GM19463 (cell line): ENCODE measurements around the gene SEMA3G.

ENCODE experiments used
- ATAC-seq: cut with Tn5 transposase; IDR thresholded peaks from one replicate; pipeline ENCODE4 v1.9.1; 2021; ENCODE audit warnings: mild to moderate bottlenecking, moderate library complexity; ENCODE audit not compliant: unreplicated experiment

SEMA3G gene

DNA sequence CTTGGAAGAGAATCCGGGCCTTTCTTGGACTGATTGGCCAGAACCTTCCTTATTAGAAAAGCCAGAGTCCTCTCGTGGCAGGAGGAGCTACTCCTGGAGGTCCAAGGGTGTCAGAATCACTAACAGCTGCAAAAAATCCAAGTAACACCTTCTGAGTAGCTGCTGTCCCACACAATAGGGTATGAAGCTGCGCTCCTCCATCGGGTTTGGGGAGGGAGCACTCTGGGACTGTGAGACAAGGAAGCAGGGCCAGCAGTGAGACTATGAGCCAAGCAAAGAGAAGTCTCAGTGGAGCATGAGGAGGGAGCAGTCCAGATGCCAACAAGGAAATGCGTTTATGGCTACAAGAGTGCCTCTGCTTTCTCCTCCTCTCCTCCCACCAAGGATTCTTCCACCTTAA lies 21.7 kb downstream of the SEMA3G start:
- ATAC-seq: no peak

DNA sequence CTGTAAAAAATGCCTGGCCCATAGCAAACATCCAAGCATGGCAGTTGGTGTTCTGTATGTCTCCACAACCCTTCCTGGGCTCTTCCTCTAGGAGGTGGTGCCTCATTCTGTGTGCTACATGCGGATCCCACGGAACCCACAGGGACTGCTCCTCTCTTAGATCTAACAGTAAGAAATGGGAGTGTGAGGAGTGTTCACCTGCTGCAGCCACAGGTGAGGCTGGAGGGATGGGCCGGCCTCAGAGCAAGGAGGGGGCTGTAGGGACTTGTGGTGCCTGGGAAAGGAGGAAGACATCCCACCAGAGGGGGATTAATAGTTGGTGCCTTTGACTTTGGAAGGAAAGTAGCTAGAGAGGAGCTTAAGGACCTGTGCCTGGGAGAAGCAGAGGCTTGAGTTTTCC lies 22.2 kb downstream of the SEMA3G start:
- ATAC-seq: no peak

DNA sequence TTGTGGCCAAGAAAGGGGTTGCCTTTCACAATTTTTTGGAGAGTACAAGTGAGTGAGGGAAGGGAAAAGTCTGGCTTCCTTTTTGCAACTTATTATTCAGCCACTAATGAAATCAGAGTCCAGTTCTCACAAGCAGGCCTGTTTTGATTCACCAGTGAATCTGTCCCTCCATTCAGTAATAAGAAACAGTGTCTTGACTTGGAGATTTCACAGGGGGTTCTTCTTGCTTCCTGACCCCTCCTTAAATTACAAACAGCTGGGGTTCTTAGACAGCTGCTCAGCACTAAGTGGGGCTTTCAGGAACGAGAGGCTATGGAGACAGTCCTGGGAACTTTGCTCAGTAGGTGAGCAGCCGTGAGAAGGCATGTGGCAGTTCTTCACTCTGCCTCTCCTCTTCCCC lies 24.5 kb downstream of the SEMA3G start:
- ATAC-seq: no peak

DNA sequence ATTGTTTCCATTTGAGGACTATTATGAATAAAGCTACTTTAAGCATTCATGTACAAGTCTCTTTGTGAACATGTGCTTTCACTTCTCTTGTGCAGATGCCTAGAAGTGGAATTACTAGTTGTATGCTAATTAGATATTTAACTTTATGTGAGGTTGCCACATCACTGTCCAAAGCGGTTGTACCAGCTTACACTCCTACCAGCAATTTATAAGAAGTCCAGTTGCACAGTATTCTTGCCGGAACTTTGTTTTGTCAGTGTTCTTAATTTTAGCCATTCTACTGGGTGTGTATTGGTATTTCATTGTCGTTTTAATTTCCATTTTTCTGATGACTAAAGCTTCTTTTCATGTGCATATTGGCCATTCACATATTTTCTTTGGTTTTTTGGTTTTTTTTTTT lies 29.1 kb downstream of the SEMA3G start:
- no peak for ATAC-seq

DNA sequence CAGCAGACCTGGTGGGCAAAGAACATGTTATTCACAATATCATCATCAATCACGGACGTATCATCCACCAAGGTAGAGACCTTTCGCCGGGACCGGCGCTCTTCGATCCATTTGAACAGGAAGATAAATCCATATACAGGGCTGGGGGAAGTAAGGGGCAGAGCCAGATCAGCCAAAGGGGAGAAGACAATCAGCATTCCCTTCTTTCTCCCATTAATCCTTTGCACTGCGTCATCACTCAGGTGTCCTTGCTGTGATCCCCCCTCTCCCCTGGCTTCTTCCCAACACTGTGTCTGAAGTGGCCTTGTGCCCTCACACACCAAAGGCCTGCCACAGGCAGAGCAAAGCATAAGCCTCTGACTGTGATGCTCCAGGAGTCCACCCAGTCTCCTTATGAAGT lies 36.4 kb downstream of the SEMA3G start:
- no peak for ATAC-seq

DNA sequence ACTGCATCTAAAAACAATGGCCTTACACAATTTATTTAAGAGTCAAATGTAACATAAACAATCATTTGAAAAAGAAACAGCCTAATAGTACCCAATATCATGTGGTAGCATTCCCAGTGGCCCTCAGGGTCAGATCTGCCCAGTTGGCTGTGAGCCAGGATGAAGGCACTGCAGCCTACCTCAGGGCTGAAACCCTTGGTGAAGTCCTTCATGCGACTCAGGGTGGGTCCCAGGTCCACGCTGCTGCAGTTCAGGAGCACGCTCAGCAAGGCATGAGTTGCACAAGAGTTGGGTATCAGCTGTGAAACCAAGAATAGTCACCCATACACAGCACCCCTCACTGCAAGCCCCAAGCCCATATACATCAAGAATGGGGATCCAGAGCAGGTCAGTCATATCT lies 37.1 kb downstream of the SEMA3G start:
- ATAC-seq: no peak

DNA sequence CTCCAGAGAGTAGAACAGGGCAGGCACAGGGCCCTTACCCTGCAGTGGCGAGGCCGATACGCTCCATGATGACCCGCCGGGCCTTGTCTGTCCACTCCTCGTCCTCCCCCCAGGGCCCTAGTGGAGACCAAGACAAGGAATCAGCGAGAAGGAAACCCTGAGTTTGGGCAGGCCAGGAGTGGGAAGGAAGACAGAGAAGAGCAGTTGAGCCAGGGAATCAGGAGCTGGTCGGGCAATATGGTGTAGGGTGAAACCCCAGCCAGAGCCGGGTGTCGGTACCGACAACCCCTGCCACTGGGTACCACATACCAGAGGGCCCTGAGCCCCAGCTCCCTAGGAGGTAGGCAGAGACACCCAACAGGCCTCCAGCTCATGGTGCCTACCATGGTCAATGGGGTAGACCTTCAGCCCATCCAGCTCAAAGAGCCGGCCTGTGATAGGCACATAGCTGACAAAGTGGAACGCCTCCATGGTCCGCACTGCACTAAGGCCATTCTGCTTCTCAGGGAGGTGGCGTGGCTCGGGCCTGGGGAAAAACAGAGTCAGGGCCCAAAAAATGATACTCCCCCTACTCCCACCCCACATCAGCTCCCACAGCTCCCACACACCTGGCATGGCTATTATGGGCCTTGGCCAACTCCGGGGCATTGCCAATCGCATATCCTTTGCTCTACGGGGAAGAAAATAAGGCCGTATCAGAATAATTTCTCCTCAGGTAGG lies 38.0 kb downstream of the SEMA3G start:
- no peak for ATAC-seq

DNA sequence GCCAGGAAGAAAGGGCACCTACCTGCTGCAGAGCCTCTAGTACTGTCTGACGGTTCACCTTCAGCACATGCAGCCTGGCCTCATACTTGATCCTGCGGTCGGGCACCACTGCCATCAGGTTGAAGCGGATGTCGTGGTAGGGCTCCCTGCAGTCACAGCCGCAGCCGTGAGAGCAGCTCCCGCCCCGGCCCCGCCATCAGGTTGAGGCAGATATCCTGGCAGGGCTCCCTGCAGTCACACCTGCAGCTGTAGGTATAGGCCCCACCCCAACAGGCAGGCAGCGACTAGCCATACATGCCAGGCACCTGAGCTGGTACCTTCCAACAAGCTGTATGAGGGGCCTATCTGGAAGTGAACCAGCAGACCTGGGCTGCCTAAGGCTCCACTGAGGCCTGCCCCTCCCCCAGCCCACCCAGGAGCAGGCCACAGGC lies 38.7 kb downstream of the SEMA3G start:
- no peak for ATAC-seq

DNA sequence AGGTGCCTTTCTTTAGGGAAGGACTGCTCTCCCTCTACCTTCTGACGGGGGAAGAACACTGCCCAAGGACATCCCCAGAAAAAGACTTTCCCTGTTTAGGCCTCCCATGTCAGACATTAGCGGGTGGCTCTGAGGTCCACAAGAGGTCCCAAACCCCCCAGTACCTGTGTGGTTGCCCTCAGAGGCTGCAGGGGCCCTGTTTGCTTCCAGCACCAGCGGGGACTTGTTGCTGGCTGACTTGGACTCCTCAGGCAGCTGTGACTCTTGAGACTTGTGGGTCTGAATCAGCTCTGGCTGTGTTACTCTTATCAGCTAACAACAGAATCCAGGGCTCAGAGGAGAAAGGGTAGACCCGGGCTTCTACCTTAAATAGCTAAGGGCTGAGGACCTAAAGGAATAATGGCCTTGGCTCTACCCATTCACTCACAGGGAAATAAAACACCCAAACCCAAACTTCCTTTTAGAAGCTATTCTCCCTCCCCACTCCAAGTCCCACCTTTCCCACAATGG lies 39.2 kb downstream of the SEMA3G start:
- no peak for ATAC-seq

DNA sequence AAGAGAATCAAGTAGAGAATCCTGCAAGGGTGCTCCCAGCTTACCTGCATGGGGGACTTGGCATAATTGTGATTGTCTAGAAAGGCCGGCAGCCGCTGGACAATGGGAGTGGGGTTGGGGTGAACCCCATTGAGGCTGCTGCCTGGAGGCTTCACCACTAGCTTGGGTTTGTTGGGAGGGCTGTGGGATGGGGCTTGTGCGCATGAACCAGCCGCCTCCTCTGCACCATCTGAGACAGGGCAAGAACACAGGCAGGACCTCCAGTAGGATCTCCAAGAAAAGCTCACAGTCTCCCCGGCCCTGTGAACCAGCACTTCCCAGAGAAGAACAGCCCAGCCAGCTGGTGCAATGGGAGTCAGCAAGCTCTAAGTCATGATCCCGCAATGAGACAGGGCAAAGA lies 39.8 kb downstream of the SEMA3G start:
- no peak for ATAC-seq

DNA sequence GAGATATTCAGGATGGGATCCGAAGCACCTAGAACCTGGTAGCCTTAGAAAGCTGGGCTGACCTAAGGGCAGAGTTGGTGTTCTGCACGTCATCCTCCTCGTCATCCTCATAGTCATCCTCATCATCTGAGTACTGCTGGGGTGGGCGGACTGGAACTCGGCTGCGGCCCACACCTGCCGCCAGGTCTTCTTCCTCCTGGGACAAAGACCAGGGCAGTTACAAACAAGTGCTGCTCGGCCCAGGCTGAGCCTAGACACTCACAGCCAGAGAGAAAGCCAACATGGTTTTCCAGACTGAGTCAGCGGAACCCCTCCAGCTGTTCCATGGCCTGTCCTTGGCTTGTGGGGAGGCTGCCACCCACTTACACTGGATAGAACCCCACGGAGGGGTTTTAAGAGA lies 40.5 kb downstream of the SEMA3G start:
- ATAC-seq: no peak

DNA sequence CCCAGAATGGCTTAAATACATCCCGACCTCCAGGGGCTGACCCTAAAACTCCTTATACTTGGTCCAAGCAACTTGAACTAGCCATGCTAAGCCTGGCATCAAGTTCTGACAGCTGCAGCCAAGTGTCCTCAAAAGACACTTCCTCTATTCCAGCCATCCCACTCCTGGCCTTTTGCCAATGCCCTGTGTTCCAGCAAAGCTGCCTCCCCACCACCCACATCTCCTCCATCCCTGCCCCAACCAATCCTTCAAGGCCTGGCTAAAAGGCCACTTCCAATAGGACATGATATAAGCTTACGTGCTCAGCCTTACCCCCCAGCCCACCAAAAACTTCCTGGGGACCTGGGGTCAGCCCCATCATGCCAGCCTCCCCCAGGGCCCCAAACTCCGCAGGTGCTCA lies 40.9 kb downstream of the SEMA3G start:
- ATAC-seq: no peak

DNA sequence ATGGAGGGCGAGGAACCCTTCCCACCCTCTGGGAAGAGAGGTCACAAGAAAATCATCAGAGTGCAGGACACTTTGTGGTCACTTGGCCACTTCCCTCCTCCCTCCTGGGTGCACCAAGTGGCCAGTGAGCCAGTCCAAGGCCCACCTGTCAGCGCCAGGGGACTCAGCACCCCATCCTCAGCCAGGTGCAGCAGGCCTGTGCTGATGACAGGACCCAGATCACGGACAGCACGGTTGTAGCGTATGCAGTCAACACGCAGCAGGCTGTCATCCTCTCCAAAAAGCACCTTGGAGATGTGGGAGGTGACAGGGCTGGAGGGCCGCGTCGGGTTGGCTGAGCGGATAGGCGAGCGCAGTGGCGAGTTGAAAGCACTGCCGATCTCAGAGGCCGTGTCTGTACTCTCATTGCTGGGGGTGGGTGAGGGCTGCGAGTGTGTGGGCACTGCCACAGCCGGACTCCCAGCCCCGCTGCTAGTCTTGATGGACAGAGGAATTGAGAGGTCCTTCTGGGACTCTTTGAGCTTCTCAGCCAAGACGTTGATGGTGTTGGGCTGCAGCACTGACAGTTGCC lies 41.5 kb downstream of the SEMA3G start:
- ATAC-seq: no peak

DNA sequence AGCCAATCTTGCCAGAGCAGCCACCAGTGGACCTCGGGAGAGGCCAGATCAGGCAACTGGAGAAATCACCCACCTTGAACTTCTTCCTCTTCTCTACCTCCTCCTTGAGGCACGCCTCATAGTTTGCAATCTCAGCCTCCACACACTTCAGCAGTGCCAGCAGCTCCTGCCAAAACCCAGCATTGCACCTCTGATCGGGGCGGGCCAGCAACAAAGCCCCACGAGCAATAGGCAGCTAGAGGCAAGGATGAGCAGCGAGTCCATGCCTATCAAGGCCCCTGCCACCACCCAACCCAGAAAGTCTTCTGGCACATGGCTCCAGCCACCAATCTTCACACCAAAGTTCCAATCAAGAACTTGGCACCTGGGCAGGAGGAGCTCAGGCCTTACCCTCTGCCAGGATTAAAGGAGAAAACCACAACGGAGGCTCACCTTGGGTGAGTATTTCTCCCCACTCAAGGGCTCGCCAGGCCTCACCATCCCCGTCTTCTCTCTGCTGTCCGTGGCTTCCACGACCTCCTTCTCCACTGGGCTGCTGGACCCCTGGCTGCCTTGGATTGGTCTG lies 42.1 kb downstream of the SEMA3G start:
- ATAC-seq: no peak

DNA sequence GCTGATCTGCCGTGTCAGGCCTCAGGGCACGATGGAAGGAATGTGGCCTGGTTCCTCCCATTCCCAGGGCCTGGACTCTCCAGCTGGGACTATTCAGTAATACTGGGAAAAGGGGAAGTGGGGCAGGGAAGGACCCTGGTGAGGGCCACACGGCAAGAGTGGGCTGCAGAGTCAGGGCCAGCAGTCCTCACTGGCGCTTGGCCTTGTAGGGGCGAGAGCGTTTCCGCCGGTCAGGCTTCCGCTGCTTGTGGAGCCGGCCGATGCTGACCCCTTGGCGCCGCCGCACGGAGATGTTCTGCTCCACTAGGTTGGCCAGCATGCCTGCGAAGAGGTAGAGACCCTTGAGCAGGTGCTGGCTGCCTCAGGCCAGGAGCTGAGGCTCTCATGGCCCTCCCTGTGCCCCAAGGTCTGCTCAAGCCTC lies 42.8 kb downstream of the SEMA3G start:
- no peak for ATAC-seq

DNA sequence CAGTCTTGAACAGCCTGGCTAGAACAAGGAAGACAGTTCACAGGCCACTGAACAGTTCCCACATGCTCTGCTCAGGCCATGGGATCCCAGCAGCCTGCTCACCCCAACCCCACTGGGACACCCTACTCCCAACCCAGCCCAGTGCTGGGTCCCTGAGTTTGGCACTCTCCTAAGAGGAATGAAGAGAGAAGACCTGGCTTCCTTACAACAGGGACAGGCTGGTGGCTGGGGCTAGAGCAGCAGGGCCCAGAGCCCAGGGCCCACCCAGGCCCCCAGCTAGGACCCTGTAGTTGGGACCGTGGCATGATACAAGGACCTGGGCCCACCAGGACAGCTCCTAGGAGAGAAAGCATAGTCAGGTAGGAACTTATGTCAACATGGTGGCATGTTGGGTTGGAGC lies 43.4 kb downstream of the SEMA3G start:
- ATAC-seq: no peak

DNA sequence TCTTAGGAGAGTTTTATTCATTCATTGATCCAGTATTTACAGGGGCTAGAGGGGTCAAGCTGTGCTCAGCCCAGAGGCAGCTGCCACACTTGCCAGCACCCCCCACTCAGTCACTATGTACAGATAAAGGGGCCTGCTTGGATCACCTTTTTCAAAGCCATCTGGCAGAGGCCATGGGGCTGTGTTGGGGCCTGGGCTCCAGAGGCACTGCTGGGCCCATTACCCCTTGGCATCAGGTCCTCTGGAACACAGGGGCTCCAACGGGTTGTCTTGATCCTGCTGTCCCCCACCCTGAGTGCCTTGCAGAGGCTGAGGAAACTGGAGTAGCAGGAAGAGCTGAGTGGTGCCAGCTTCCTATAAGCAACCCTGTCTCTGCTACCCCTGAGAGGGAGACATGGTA lies 43.9 kb downstream of the SEMA3G start:
- ATAC-seq: no peak

DNA sequence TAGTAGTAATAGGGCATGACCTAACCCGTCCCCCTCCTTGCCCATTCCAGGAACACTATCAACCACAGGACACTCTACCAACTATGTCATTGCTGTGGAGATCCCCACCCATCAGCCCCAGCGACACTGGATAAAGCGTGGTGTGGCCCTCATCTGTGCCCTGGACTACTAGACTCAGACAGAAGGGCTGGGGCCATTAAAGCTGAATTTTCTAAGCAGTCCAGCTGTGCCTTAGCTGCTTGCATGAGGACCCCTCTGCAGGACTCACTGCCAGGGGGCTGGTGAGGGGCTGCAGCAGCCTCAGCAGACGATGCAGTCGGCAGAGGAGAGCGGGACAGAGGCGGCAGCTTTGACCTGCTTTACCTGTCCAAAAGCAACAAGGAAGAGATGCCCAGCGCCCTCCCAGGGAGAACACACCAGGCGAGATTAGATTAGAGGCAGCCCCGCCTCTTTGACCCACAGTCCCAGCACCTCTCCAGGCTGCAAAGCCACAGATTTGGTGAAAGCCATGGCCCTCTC lies 44.6 kb downstream of the SEMA3G start:
- no peak for ATAC-seq

DNA sequence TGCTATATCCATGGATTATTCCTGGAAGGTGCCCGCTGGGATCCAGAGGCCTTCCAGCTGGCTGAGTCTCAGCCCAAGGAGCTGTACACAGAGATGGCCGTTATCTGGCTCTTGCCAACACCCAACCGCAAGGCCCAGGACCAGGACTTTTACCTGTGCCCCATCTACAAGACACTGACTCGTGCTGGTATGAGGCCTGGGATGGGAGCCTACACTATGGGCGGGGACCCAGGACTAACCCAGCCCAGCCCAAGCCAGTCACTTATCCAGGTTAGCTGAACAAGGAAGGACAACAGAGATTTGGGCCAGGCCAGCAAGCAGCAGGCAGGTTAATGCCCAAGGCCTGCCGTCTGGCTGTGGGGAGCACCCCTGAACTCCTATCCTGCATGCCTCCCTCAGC lies 45.3 kb downstream of the SEMA3G start:
- no peak for ATAC-seq

DNA sequence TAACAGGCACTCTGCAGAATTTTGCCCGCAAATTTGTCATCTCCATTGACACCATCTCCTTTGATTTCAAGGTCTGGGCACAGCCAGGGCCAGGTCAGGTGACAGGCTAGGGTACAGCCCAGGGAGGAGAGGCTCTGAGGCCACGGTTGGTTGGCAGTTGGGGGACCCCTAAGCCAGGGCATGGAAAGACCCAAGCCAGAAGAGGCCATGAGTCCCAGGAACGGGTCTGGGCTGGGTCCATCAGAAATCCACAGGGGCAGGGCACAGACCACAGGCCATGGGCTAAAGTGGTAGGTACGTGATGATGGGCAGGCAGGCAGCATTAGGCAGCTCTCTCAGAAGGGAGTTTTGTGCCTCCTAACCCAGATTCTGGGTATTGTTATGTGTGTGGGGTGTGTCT lies 45.8 kb downstream of the SEMA3G start:
- no peak for ATAC-seq

DNA sequence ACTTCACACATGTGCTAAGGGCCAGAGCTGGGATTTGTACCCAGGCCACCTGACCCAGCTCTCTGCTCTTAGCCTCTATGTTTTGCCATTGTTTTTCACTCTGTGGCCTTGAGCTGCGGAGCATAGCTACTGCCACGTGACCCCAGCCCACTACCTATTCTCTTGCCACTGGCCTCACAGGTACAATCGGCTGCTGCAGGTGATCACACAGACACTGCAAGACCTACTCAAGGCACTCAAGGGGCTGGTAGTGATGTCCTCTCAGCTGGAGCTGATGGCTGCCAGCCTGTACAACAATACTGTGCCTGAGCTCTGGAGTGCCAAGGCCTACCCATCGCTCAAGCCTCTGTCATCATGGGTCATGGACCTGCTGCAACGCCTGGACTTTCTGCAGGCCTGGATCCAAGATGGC lies 46.2 kb downstream of the SEMA3G start:
- ATAC-seq: no peak

DNA sequence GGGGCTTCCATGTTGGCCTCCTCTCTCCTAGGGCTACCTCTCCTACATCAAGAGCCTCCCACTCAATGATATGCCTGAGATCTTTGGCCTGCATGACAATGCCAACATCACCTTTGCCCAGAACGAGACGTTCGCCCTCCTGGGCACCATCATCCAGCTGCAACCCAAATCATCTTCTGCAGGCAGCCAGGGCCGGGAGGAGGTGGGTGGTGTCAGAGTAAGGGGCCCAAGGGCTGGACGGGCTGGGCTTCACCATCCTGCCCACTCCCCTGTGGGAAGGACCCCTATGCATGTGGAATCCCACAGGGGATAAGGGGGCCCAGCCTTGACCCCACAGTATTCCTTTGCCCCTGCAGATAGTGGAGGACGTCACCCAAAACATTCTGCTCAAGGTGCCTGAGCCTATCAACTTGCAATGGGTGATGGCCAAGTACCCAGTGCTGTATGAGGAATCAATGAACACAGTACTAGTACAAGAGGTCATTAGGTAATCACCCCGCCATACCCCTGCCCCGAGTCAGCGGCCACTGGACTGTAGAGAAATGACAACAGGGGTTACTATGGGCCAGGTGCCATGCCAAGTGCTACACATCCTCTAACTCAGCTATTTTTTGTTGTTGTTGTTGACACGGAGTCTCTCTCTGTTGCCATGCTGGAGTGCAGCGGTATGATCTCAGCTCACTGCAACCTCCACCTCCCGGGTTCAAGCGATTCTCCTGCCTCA lies 47.1 kb downstream of the SEMA3G start:
- no peak for ATAC-seq
